Limb (tissue), 2 donors: ENCODE measurements around the gene P4HTM.
A peak's percentile ranks its signal among the peaks of the same experiment; 100 is the strongest.
"Not testable (repeated sequence)": the region's sequence is repeated elsewhere in the genome, so short reads cannot be mapped to it uniquely, and the experiment has no call there.

Source experiments
- DNase-seq, 2 donors: peaks; one replicate each; pipeline ENCODE4 v3.0.0-alpha.2; 2016; ENCODE audit errors: extremely low spot score in 2 of 2

P4HTM gene

GRCh38 chr3:49007771-49008528, 17.9 kb downstream of the P4HTM start:
- DNase-seq = peak; percentile 77 to 92

DNA sequence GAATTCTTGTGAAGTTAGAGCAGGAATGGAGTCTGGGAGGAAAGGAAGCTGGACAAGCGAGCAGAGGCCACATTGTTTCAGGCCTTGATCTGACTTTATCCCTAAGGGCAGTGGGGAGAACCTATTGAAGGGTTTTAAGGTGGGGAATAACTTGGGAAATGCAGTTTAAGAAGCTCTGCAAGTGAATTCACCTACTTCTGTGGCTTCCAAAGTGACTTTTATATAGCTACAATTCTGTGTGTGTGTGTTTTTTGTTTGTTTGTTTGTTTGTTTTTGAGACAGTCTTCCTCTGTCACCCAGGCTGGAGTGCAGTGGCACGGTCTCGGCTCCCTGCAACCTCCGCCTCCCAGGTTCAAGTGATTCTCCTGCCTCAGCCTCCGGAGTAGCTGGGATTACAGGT, 18.6 kb downstream of the P4HTM start:
- not testable (repeated sequence) for DNase-seq

DNA sequence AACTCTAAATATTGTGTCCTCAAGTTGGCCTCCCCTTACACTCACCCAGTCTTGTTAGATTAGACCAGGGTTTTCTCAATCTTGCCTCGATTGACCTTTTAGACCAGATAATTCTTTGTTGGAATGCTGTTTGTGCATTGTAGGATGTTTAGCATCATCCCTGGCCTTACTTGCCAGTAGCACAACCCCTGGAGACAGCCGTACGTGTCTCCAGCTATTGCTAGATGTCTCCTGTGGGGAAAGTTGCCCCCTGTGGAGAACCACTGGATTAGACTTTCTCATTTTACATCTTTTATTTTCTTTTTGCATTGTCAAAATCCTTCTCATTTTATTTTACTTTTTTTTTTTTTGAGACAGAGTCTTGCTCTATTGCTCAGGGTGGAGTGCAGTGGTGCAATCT, 19.4 kb downstream of the P4HTM start:
- no peak for DNase-seq

- DNase-seq = no peak
Observed at GRCh38 chr3:49012441-49013017, 22.5 kb downstream of the P4HTM start.

DNA sequence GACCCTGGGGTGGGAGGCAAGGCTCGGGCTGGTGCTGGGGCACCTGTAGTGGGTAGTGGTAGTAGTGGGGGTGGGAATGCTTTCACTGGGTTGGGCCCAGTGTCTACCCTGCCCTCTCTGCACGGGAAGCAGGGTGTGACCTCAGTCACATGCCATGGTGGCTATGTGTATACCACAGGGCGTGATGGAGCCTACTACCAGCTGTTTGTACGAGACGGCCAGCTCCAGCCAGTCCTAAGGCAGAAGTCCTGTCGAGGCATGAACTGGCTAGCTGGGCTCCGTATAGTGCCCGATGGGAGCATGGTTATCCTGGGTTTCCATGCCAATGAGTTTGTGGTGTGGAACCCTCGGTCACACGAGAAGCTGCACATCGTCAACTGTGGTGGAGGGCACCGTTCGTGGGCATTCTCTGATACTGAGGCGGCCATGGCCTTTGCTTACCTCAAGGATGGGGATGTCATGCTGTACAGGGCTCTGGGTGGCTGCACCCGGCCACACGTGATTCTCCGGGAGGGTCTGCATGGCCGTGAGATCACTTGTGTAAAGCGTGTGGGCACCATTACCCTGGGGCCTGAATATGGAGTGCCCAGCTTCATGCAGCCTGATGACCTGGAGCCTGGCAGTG, 23.2 kb downstream of the P4HTM start:
- DNase-seq = no peak

DNA sequence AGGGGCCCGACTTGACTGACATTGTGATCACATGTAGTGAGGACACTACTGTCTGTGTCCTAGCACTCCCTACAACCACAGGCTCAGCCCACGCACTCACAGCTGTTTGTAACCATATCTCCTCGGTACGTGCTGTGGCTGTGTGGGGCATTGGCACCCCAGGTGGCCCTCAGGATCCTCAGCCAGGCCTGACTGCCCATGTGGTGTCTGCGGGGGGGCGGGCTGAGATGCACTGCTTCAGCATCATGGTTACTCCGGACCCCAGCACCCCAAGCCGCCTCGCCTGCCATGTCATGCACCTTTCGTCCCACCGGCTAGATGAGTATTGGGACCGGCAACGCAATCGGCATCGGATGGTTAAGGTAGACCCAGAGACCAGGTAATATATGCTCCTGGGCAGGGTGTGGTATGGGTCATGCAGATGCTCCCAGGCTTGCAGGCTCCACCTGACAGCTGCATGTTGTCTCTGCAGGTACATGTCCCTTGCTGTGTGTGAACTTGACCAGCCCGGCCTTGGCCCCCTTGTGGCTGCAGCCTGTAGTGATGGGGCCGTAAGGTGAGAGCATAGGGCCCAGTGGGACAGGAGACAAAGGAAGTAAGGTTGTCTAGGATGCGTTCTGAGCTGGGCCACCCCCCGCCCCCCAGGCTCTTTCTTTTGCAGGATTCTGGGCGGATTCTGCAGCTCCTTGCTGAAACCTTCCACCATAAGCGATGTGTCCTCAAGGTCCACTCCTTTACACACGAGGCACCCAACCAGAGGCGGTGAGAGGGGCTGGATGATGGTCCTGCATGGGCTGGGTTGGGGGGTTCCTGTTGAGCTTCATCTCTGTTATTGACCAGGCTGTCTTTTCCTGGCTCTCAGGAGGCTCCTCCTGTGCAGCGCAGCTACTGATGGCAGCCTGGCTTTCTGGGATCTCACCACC, 24.0 kb downstream of the P4HTM start:
- no peak for DNase-seq

GRCh38 chr3:49015072-49015471, 25.0 kb downstream of the P4HTM start:
- no peak for DNase-seq

GRCh38 chr3:49015765-49016164, 25.7 kb downstream of the P4HTM start:
- no peak for DNase-seq

DNA sequence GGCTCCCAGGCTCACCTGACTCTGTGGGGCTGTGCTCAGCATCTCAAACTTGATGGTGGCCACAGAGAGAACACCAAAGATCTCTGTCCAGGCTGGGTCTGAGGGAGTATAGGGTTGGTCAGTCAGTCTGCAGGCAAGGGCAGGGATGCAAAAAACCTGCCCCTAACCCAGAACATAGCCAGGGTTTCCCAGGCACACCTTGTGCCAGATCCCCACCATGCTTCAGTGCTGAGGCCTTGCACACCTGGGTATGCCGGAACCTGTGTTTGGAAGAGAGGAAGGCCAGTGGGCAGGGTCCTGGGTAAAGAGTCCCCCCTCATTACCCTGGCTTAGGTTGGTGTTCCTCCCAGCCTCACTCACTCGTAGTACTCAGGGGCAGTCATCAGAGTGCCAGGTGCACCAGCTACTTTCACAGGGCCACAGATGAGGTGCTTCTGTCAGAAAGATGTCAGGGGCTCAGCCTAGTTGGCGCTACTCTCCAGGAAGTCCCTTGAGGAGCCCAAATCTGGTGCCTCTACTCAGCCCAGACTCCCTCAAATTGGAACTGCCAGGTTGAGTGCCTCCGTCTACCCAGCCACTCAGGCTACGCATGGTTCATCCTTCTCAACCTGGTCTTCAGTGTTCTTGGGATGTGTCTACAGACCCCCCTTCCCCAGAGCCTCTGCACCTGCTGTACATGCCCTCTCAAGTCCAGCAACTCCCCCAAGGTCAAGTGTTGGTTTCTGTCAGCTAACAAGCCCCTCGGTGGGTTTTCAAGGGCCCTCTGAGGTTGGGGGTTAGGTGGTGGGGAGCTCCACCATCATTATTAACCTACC, 26.6 kb downstream of the P4HTM start:
- no peak for DNase-seq

DNA sequence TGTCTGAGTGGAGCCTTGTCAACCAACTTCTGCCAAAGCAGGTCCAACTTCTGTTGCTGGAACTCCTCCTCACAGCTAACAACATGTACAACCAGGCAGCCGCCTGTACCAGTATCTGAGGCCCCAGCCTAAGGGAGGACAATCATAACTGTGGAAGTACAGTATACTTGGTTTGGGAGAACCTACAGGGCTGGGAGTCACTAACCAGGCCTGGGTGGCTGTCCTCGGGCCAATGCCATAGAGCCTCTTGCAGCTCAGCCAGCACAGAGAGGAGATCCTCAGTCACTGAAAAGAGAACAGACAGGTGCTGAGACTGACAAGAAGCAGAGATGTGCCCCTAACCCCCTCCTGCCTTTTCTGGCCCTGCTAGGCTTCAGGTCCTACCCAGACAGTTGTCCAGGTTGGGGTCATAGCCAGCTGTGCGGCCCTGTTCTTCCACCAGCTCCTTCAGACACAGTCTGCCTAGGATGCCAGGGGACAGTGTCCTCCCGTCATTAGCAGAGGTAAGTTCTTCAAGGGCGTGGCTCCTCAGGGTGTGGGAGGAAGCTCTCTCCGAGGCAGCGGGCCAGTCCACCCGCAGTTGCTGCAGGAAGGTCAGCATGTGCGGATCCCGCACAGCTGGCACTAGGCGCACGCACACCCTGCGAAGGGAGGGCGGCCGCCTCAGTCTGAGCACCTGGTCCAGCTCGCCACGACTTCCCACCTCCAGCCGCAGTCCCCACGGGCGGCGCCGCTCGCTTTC, 27.4 kb downstream of the P4HTM start:
- no peak for DNase-seq

GRCh38 chr3:49017971-49018706, 28.1 kb downstream of the P4HTM start, which contains the start of gene DALRD3:
Gene DALRD3, minus strand, starts transcription at chr3:49018580. Its CDS starts 16 bp downstream, at chr3:49018564.
- peak; percentile 58 to 79 for DNase-seq

DNA sequence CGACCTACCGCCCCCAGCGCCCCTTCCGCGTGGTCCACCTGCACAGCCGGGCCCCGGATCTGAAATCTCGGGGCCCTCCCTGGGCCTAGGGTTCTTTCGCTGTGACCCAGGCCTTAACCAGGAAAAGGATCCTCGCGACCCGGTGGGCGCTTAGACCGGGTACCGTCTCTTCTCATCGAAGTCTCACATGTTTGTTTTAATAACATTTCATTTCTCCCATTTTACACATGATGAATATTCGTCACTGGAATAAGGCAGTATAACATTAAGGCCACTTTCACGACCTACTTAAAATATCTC, 28.6 kb downstream of the P4HTM start:
- DNase-seq = no peak

GRCh38 chr3:49019941-49020329, 29.9 kb downstream of the P4HTM start:
- DNase-seq = no peak

DNA sequence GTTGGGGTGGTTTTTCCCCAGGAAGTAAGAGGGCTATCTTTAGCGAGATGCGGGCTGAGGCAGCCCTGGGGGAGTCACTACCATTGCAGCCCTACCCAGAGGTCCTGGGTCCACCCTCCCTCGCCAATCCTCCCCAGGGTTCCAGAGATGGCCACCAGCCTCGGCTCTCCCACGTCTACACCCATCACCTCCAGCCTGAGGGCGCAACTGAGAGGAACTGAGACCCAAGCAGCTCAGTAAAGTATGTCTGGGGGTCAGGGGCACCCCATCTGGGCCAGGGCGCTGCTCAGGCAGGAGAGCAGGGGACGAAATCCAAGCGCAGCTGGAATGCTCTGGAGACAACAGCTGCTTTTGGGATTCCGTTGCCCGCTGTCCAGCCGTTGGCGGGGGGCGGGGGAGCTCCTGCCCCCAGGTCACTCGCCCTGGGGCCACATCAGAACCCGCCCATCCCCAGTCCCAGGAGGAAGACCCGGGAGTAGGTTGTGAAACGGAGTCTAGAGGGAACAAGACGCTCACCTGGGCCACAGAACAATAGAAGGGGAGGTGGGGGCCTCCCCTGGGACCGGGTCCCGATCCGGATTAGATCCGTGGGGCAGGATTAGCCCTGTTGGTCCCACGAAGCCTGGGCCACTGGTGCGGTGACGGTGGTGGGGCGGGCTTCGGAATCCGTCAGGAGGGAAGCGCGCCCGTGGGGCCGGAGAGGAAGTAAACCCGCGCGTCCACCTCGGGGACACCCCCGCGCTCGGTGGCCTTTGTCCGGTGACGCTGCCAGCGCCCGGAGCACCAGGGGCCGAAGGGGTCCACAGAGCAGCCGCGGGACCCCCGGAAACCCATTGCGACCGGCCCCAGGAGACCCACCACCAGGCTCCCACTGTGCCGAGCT, 30.5 kb downstream of the P4HTM start:
- peak in 1 of 2 donors; percentile 64 for DNase-seq

DNA sequence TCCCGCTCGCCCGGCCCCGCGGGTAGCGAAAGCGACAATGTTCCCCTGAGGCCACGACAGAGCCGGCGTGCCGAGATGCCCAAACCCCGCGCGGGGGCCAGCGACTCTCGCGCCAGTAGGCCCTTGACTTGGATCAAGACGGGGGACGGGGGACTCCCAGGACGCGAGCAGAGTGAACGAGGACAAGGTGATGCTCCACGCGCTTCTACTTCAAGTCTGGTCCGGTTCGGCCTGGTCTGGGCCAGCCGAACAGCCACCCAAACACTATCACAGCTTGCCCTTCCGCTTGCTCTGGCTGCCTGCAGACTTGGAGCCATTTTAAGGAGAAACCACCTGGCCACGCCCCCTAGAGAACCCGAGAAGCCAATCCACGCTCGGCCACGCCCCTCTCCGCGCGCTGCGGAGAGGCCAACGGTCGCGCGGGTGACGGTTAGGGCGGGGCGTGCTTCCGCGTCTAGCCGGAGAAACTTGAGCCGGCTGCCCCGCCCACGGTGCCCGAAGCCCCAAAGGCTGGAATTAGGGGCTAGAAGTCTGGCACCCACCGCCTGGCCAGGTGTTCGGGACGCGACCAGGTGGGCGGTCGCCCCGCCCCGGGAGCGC, 31.3 kb downstream of the P4HTM start:
- peak; percentile 97 to 99 for DNase-seq

- peak; percentile 86 to 97 for DNase-seq
Observed at GRCh38 chr3:49021813-49022687, 32.0 kb downstream of the P4HTM start, which contains the start of gene NDUFAF3. Gene NDUFAF3, plus strand, starts transcription at chr3:49022121. Its CDS starts 24 bp downstream, at chr3:49022145.

DNA sequence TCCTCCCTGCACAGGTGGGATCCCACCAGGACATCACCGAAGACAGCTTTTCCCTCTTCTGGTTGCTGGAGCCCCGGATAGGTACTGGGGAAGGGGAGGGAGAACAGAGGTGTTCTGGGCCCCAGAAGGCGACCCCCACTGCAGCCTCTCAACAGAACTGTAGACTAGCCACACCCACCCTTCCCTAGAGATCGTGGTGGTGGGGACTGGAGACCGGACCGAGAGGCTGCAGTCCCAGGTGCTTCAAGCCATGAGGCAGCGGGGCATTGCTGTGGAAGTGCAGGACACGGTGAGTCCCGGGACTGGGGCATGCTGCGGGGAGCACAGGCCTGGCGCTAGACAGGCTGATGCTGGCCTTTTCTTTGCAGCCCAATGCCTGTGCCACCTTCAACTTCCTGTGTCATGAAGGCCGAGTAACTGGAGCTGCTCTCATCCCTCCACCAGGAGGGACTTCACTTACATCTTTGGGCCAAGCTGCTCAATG, 32.7 kb downstream of the P4HTM start:
- no peak for DNase-seq
